RWPE1 (cell line): ENCODE measurements around the gene MBTD1.

ENCODE experiments used
- CTCF ChIA-PET: fragments of 350-600 bp; sonication (Branson Sonifier 250); formaldehyde crosslinking; extraction: SDS; loops from one replicate; lab custom pipeline; 2021; lab: Yijun Ruan, JAX
- POLR2A ChIA-PET: fragments of 400-600 bp; formaldehyde crosslinking; extraction: SDS; loops from one replicate; lab custom pipeline; 2020; ENCODE audit warnings: antibody characterized with exemption; ENCODE audit not compliant: low non-redundant PET; lab: Yijun Ruan, JAX
- DNase-seq: peaks from one replicate; pipeline ENCODE4 v3.0.0; 2012; ENCODE audit warnings: low spot score
- H3K27ac ChIP-seq: fragments of 450-650 bp; 2 replicates; pipeline ENCODE4 v1.5.1; 2017
- CTCF ChIP-seq: fragments of 450-650 bp; conservative IDR thresholded peaks from 2 replicates; pipeline ENCODE4 v1.5.1; 2017; ENCODE audit warnings: low read depth, mild to moderate bottlenecking

MBTD1 gene

GRCh38 chr17:51128076-51128475 lies 131.8 kb downstream of the MBTD1 start:
- no peak overlapping the region for H3K27ac ChIP-seq
- ChIA-PET CTCF (no interaction called here), POLR2A (interaction anchor here (0.6 kb wide), 1 partner anchor 35 kb away, joined by 3 read pairs; no protein-coding TSS in a partner anchor)
- DNase-seq: no peak
- TF ChIP-seq CTCF: no peak
